Bone marrow (tissue), 2 donors: ENCODE measurements around the gene ULK4.
"Not testable (repeated sequence)": the region's sequence is repeated elsewhere in the genome, so short reads cannot be mapped to it uniquely, and the experiment has no call there.

ENCODE experiments used
- DNase-seq, 2 donors: peaks; one replicate each; lab custom pipeline; 2025; lab: John Stamatoyannopoulos, UW

The ULK4 gene

GRCh38 chr3:41867533-41867932 is 94.4 kb downstream of the ULK4 start:
- DNase-seq = no peak

- DNase-seq = no peak
Observed at GRCh38 chr3:41866298-41866697, 95.6 kb downstream of the ULK4 start.

DNA sequence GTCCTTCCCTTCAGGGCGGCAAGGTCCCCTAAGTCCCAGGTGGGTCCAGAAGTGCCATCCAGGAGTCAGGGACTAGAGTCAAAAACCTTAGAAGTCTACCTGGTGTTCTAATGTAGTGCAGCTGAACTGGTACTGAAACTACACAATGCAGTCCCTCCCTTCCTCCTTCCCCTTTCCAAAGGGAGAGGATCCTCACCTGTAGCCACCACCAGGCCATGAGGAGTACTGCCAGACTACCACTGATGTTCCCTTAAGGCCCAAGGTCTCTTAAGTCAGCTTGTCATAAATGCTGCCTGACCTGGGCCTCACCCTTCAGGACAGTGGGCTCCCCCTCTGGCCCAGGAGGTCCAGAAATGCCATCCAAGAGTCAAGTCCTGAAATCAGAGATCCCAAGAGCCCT is 98.9 kb downstream of the ULK4 start:
- DNase-seq = no peak

- not testable (repeated sequence) for DNase-seq
Observed at GRCh38 chr3:41860489-41860888, 101.4 kb downstream of the ULK4 start.

DNA sequence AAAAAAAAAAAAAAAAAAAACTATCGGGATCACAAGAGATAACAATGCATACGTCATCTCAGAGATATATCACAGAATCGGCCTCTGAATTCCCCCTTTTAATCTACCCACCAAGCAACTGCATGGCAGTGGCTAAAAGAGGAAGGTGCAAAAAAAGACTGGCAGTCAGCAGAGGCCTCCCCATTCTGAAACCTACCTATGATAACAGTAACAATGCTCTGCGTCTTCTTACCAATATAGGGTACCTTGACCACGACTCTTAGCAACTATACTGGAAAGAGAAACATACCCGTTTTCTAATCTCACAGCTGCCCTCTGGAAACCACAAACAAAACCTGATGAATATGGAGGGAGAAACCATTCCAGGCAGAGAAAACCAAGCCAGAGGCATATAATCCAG is 106.9 kb downstream of the ULK4 start:
- DNase-seq = no peak

DNA sequence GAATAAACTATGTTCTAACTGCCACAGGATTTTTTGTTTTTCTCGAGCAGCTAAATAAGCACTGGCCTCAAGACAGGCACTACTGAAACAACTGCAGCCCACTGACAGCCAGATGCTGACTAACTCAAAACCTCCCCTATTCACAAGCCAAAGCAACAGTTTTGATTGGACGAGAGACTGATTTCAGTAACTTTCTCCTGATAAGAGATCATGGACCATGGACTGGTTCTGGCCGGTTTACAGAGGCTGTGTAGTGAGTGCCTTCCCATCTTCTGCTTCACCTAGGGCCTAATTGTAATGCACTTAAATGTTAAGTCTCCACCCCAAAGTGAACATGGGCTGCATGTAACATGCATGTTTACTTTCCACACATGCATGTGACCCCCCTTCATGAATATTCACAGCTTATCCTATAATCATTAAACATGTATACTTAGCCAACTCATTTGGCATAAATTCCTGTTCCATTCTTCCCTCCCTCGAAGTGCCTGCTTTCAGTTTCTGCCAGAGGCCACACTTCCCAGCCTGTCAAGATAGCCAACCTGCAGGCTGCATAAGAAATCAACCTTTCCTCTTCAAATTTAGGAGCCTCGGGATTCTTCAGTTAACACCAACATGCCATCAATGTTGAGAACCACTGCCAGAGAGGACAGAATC is 108.2 kb downstream of the ULK4 start:
- no peak for DNase-seq

DNA sequence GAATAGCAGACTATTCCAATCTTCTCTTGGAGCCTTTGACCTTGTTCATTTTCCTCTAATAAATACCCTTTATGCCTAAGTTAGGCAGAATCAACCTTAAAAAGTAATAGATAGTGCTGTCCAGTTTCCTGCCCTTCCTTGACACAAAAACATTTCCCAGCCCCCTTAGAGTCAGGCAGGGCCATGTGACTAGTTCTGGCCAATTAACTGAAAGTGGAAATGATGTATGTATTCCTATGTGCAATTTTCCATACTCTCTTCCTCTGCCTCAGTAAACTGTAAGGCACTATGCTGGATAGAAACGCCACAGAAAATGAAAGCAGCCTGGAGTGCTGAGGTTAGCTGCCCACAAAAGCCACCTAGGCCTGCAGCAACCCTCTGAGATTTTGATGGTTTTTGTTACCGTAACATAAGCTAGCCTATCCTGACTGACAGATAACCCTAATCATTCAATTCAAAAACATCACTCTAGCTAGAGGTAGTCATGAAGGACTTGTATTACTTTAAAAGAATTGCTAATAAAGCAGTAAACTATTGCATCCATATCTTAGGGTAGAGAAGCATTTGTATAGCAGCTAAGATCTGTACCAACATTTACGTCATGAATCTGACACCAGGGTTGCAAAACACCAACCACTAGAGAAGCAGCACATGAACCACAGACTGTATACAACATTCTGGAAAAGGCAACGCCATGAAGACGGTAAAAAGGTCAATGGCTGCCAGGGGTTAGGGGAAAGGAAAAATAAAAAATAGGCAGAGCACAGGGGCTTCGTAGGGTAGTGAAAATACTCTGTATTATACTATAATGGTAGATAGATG is 112.9 kb downstream of the ULK4 start:
- DNase-seq = no peak

GRCh38 chr3:41847679-41848078 is 114.2 kb downstream of the ULK4 start:
- DNase-seq = no peak

DNA sequence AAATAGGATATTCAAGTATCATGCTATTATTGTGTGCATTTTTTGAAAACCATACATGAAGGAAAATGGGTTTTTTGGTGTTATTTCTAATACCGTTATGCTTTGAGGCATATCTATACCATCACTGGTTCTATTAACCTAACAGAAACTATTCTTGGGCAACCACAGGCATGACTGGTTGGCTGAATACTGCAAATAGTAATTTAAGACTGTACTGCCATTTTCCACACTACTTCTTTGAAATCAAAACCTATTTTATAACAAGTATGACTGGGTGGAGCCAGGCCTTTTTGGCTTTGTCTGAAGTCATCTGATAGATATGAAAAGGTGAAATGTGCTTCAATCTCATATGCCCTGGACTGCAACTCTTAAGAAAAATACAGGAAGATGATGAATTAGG is 115.1 kb downstream of the ULK4 start:
- DNase-seq = no peak

DNA sequence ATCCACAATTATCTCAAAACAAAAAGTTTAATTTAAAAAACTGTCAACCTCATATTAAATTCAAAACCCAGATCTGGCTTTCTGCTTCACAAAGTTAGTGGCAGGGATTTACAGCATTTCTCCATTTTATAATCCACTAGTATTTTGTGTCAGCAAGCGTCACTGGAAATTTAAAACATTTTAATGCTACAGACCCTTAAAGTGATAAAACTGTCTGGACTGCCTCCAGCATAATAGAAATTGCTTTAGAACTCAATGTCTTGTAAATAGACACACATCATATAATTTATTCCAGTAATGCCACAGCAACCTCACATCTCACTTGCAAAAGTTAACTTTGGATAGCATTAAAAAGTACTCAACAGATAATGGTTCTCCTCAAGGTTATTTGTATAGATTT is 116.1 kb downstream of the ULK4 start:
- DNase-seq = no peak

- not testable (repeated sequence) for DNase-seq
Observed at GRCh38 chr3:41844256-41844655, 117.6 kb downstream of the ULK4 start.

DNA sequence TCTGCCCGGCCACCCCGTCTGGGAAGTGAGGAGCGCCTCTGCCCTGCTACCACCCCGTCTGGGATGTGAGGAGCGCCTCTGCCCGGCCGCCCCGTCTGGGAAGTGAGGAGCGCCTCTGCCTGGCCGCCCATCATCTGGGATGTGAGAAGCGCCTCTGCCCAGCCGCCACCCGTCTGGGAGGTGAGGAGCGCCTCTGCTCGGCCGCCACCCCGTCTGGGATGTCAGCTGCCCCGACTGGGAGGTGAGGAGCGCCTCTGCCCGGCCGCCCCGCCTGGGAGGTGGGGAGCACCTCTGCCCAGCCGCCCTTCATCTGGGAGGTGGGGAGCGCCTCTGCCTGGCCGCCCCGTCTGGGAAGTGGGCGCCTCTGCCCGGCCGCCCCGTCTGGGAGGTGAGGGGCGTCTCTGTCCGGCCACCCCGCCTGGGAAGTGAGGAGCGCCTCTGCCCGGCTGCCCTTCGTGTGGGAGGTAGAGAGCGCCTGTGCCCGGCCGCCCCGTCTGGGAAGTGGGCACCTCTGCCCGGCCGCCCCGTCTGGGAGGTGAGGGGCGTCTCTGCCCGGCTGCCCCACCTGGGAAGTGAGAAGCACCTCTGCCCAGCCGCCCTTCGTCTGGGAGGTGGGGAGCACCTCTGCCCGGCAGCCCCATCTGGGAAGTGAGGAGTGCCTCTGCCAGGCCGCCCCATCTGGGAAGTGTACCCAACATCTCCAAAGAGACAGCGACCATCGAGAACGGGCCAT is 120.8 kb downstream of the ULK4 start:
- DNase-seq = not testable (repeated sequence)

GRCh38 chr3:41836360-41837134 is 125.4 kb downstream of the ULK4 start:
- DNase-seq = no peak

DNA sequence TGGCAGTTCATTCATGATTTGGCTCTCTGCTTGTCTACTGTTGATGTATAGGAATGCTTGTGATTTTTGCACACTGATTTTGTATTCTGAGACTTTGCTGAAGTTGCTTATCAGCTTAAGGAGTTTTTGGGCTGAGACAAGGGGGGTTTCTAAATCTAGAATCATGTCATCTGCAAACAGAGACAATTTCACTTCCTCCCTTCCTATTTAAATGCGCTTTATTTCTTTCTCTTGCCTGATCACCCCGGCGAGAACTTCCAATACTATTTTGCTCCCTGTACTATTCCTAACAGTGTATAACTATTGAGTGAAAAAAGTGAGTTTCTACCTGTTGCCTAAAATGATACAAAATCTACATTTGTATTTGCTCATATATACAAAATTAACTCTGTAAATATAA is 128.3 kb downstream of the ULK4 start:
- no peak for DNase-seq

DNA sequence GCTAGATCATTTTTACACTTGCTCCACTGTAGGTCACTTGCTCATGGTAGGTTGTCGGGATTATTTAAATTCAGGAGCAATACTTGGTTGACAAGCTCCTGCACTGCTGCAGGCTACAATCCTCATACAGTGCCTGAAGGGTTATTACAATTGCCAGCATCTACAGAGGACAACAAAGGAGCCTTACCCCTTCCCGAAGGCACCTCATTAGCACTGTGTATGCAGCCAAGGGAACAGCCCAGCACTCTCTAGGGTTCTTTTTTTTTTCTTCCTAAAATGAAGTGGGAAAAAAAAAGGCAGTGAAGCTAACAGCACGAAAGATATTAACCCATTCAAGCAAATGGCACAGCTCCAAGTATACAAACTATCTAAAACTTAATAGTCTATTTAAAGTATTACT is 142.7 kb downstream of the ULK4 start:
- no peak for DNase-seq

DNA sequence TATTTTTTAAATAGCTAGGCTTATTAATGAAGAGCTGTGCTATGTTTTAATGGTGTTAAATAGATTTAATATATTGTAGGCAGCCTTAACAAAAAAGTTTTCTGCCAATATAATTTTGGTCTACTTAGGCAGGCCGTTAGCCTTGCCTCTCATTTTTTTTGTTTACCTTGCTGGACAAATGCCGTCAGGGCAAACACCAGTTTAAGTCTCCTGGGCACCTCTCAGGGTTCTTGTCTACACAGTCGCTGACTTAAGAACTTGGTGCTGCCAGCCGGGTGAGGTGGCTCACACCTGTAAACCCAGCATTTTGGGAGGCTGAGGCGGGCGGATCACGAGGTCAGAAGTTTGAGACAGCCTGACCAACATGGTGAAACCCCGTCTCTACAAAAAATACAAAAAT is 153.3 kb downstream of the ULK4 start:
- DNase-seq = no peak

GRCh38 chr3:41808152-41808551 is 153.8 kb downstream of the ULK4 start:
- no peak for DNase-seq

DNA sequence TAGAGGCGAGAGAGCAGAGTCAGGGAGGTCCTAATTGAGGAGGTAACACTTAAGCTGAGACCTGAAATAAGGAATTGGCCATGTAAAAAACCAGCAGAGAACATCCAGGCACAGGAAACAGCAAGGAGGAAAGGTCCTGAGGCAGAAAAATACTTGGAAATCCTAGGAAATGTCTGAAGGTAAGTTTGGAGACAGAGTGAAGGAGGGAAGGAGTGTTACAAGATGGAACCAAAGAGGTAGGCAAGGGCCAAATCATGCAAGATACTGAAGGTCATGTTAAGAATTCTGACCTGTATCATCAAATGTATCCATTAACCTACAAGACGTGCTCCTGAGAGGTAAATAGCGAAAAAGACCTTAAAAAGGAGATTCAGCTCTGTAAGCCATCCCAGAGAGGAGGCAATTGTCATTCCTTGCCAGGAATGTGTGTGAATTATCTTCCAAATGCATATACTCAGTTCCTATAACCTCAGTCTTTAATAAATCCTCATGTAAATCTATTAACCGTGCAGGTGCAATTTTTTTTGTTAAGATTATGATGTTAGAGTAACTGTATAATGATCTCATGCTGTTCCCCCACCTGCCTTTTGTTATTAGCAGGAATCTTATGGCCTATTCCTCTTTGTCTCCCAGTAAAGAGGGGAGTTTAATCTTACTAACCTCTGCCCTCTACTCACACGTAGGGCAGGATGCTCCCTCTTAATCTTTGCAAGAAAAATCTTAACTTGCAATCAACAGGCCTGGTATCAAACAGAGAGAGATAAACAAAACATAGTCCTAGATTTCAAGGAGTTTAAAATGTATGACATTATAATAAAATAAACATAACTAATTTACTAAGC is 166.9 kb downstream of the ULK4 start:
- no peak for DNase-seq

GRCh38 chr3:41792806-41793205 is 169.1 kb downstream of the ULK4 start:
- no peak for DNase-seq

DNA sequence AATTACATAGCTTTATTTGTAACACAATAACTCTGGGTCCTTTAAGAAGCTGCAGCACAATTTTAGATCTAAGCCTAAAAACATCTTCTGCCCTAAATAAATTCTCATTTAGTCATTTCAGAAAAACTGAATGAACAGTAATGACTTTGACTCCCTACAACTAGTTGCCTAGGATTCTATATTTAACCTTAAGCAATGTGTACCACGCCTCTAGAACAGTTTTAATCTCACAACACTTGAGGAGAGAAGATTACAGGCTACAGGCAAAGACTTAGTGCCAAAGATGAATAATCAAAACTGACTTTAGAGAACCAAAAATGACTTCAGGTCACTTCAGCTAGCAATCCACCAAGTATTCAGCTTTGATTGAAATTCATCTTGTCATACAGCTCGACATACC is 192.8 kb downstream of the ULK4 start:
- DNase-seq = no peak

DNA sequence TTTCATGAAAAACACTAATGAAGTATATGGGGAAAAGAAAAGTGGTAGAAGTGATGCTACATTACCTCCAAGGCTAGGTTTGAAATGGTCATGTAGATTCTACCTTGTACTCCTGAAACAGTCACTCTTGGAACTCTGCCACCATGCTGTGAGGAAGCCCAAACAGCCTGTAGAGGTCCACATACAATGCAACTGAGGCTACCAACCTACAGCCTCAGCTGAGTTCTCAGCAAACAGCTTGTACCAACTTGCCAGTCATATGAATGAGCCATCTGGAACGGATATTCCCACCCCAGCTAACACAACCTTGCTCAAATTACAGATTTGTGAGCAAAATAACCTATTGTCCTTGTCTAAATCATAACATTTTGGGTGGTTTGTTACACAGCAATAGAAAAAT is 193.5 kb downstream of the ULK4 start:
- no peak for DNase-seq
